HEK293T (cell line): ENCODE data around the gene PDGFRB.

Experiments
- CTCF ChIA-PET: fragments of 350-600 bp; formaldehyde crosslinking; extraction: SDS; loops from one replicate; lab custom pipeline; 2021; ENCODE audit warnings: antibody characterized with exemption, inconsistent platforms; lab: Yijun Ruan, JAX
- POLR2A ChIA-PET: fragments of 350-600 bp; formaldehyde crosslinking; extraction: SDS; loops from one replicate; lab custom pipeline; 2020; ENCODE audit warnings: antibody characterized with exemption, inconsistent platforms; lab: Yijun Ruan, JAX
- DNase-seq: peaks from one replicate; pipeline ENCODE4 v3.0.0; 2012; ENCODE audit warnings: mixed read lengths; ENCODE audit errors: extremely low spot score
- ARNT ChIP-seq: fragments of 450-650 bp; IDR thresholded peaks from 2 replicates; pipeline ENCODE4 v1.6.1; 2017; ENCODE audit warnings: mild to moderate bottlenecking
- BHLHE40 ChIP-seq: fragments of 450-650 bp; IDR thresholded peaks from 2 replicates; pipeline ENCODE4 v1.6.1; 2016; ENCODE audit warnings: mild to moderate bottlenecking, moderate library complexity, borderline replicate concordance
- CTBP1 ChIP-seq: fragments of 450-650 bp; IDR thresholded peaks from 2 replicates; pipeline ENCODE4 v1.6.1; 2016; ENCODE audit warnings: borderline replicate concordance
- ELF4 ChIP-seq: fragments of 450-650 bp; IDR thresholded peaks from 2 replicates; pipeline ENCODE4 v1.6.1; 2017; ENCODE audit warnings: antibody characterized with exemption
- FOXA1 ChIP-seq: fragments of 450-650 bp; IDR thresholded peaks from 2 replicates; pipeline ENCODE4 v1.6.1; 2016; ENCODE audit warnings: mild to moderate bottlenecking
- FOXK2 ChIP-seq: fragments of 450-650 bp; IDR thresholded peaks from 2 replicates; pipeline ENCODE4 v1.6.1; 2016; ENCODE audit warnings: mild to moderate bottlenecking
- FOXM1 ChIP-seq: fragments of 450-650 bp; IDR thresholded peaks from 2 replicates; pipeline ENCODE4 v1.6.1; 2017; ENCODE audit warnings: mild to moderate bottlenecking, borderline replicate concordance
- HDGF ChIP-seq: fragments of 450-650 bp; IDR thresholded peaks from 2 replicates; pipeline ENCODE4 v1.6.1; 2017; ENCODE audit warnings: antibody characterized with exemption, borderline replicate concordance
- L3MBTL2 ChIP-seq: fragments of 450-650 bp; conservative IDR thresholded peaks from 2 replicates; pipeline ENCODE4 v1.6.1; 2016; ENCODE audit warnings: mild to moderate bottlenecking
- LEF1 ChIP-seq: fragments of 450-650 bp; IDR thresholded peaks from 2 replicates; pipeline ENCODE4 v1.6.1; 2017; ENCODE audit warnings: mild to moderate bottlenecking, borderline replicate concordance
- NFRKB ChIP-seq: fragments of 450-650 bp; IDR thresholded peaks from 2 replicates; pipeline ENCODE4 v1.6.1; 2016; ENCODE audit warnings: mild to moderate bottlenecking, moderate library complexity
- PKNOX1 ChIP-seq: fragments of 450-650 bp; IDR thresholded peaks from 2 replicates; pipeline ENCODE4 v1.6.1; 2016
- SP1 ChIP-seq: fragments of 450-650 bp; IDR thresholded peaks from 2 replicates; pipeline ENCODE4 v1.6.1; 2017
- SUZ12 ChIP-seq: fragments of 450-650 bp; IDR thresholded peaks from 2 replicates; pipeline ENCODE4 v1.6.1; 2016; ENCODE audit warnings: mild to moderate bottlenecking
- TARDBP ChIP-seq: fragments of 450-650 bp; IDR thresholded peaks from 2 replicates; pipeline ENCODE4 v1.6.1; 2016
- ZNF384 ChIP-seq: fragments of 450-650 bp; IDR thresholded peaks from 2 replicates; pipeline ENCODE4 v1.6.1; 2016

The PDGFRB gene

GRCh38 chr5:150111122-150111521 is 44.5 kb downstream of the PDGFRB start:
- ChIA-PET POLR2A (no interaction called here), CTCF (no interaction called here)
- DNase-seq = no peak
- TF ChIP-seq NFRKB (no peak), LEF1 (no peak), FOXA1 (no peak), SUZ12 (no peak), BHLHE40 (no peak), L3MBTL2 (no peak), CTBP1 (no peak), FOXM1 (no peak), PKNOX1 (no peak), FOXK2 (no peak), ZNF384 (no peak), SP1 (no peak), ARNT (no peak), TARDBP (no peak), HDGF (no peak), ELF4 (no peak)

- CTCF ChIA-PET = interaction anchor here (0.6 kb wide), 1 partner anchor 273 kb away, joined by 3 read pairs; no protein-coding TSS in a partner anchor
- TF ChIP-seq FOXK2 (no peak), NFRKB (no peak), HDGF (no peak), LEF1 (no peak)
- DNase-seq = no peak
- POLR2A ChIA-PET = no interaction called here
These were observed 45.7 kb downstream of the PDGFRB start for GRCh38 chr5:150109921-150110320.

GRCh38 chr5:150108711-150109514 is 46.7 kb downstream of the PDGFRB start:
- ChIA-PET CTCF (interaction anchor here (0.6 kb wide), 1 partner anchor 123 kb away, joined by 4 read pairs; no protein-coding TSS in a partner anchor), POLR2A (no interaction called here)
- TF ChIP-seq FOXA1 = no peak
- no peak for TF ChIP-seq CTBP1
- TF ChIP-seq HDGF = no peak
- no peak for TF ChIP-seq NFRKB
- TF ChIP-seq FOXK2 = no peak
- TF ChIP-seq SP1 = no peak
- no peak for TF ChIP-seq ZNF384
- TF ChIP-seq BHLHE40 = no peak
- no peak for TF ChIP-seq TARDBP
- no peak for TF ChIP-seq ELF4
- TF ChIP-seq LEF1 = no peak
- DNase-seq = no peak

GRCh38 chr5:150107909-150108447 is 47.7 kb downstream of the PDGFRB start:
- CTCF ChIA-PET = interaction anchor here (0.6 kb wide), 1 partner anchor 124 kb away, joined by 4 read pairs; no protein-coding TSS in a partner anchor
- no peak for DNase-seq
- no peak for TF ChIP-seq LEF1
- no peak for TF ChIP-seq SUZ12
- TF ChIP-seq TARDBP = no peak
- no peak for TF ChIP-seq FOXA1
- TF ChIP-seq HDGF = no peak
- no peak for TF ChIP-seq ZNF384
- TF ChIP-seq FOXM1 = no peak
- TF ChIP-seq L3MBTL2 = no peak
- TF ChIP-seq ARNT = no peak
- no peak for TF ChIP-seq NFRKB
- no peak for TF ChIP-seq SP1
- POLR2A ChIA-PET = no interaction called here

GRCh38 chr5:150106674-150107426 is 48.8 kb downstream of the PDGFRB start:
- CTCF ChIA-PET = no interaction called here

More at GRCh38 chr5:150106674-150107426, 48.8 kb downstream of the PDGFRB start:
- DNase-seq = no peak
- POLR2A ChIA-PET = no interaction called here
- TF ChIP-seq PKNOX1 = no peak
- TF ChIP-seq SUZ12 = no peak
- TF ChIP-seq LEF1 = no peak
- TF ChIP-seq NFRKB = no peak
